Measurements from ENCODE around the gene COL5A1.

COL5A1 gene

GRCh38 chr9:134635351-134636148 lies 6.1 kb upstream of the COL5A1 start:
- no peak for DNase-seq (ENCODE audit: low read depth)
- no peak overlapping the region for H3K4me3 ChIP-seq (ENCODE audit: low read depth, low read length)
- no peak for TF ChIP-seq CTCF (IDR thresholded peaks at IDR 0.05; ENCODE audit: low read depth, low read length, missing control alignments)

DNA sequence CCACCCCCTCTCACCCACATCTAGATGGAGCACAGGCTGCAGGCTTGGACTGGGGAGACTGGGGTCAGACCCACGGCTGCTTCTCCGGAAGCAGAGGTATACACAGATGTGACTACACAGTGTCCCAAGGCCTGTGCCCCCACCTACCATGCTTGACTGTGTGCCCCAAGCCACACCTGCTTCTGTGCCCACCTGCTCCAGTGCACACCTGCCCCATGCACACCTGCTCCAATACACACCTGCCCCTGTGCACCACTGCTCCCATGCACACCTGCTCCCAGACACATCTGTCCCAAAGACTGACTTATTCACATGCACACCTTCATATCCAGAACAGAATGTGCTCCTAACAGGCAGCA lies 5.5 kb upstream of the COL5A1 start:
- H3K4me3 ChIP-seq (ENCODE audit: low read depth, low read length): no peak overlapping the region
- DNase-seq (ENCODE audit: low read depth): no peak
- TF ChIP-seq CTCF (IDR thresholded peaks at IDR 0.05; ENCODE audit: low read depth, low read length, missing control alignments): no peak

DNA sequence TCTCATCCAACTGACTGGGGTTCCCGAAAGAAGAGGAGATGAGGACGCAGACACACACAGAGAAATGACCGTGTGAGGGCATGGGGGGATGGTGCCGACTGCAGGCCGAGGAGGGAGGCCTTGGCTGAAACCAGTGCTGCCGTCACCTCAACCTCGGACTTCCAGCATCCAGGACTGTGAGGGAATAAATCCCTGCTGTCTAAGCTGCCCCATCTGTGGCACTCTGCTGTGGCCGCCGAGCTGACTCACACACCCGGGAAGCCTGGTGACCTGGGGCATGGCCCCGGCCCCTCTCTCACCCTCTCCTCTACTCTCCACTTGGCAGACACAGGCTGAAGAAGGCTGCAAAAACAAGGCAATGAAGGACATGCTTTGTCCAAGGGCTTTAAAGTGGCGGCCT lies 4.4 kb upstream of the COL5A1 start:
- DNase-seq (ENCODE audit: low read depth): no peak
- no peak for TF ChIP-seq CTCF (IDR thresholded peaks at IDR 0.05; ENCODE audit: low read depth, low read length, missing control alignments)
- no peak overlapping the region for H3K4me3 ChIP-seq (ENCODE audit: low read depth, low read length)

DNA sequence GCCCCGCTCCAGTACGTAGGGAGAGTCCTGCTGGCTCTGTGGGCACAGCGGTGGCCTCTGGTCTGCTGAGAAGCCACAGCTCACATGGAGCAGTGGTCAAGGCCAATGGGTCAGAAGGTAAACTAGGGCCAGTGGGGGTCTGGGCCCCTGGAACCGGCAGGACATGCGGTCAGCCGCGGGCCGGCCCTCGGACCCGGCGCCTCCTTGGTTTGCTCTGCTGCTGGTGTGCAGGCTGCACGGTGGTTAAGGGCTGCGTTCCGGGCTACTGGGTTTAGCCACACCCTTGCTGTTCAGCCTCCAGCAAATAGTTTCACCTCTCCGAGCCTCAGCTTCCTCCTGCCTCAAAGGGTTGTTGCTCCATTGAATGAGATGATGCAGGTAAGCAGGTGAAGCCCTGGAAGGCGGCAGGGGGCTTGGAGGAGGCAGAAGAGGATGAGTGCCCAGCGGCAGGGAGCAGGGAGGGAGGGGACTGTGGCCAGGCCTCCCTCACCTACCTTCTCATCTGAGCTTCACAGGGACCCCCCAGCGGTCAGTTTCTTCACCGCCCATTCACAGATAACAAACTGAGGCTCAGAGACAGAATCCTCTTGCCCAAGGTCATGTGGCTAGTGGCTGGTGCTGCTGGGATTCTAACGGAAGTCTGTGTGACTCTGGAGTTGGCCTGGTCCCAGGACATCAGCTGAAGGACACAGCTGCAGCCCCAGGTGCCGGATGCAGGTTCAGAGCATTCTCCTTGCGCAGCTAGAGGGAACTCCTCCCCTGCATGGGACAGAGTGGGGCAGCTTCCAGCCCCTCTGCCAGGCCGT lies 3.7 kb upstream of the COL5A1 start:
- DNase-seq (ENCODE audit: low read depth): no peak
- no peak overlapping the region for H3K4me3 ChIP-seq (ENCODE audit: low read depth, low read length)
- no peak for TF ChIP-seq CTCF (IDR thresholded peaks at IDR 0.05; ENCODE audit: low read depth, low read length, missing control alignments)

DNA sequence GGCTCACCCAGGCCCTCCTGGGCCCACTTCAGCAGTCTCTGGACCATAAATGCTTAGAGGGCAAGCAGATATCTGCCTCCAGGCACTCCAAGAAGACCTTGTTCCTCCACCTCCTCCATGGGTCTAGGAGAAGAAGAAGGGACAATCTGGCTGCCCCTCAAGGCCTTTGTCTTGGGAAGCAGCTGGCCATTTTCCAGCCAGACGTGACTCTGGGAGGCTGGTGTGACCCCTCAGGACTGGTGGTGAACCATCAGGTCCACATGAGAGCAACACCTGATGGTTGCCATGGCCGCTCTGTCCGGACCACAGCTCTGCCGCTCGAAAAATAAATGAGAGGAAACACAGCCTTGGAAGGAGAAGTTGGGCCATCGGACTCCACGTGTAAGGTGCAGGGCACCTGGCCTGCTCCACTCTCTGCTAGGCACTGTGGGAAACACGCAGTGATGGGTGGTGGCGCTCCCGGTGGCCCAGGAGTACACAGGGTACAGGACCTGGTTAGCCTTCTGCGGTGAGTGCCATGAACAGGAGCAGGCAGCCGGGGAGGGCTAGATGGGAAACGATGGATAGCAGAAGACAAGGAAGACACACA lies 3.0 kb upstream of the COL5A1 start:
- no peak for DNase-seq (ENCODE audit: low read depth)
- TF ChIP-seq CTCF (IDR thresholded peaks at IDR 0.05; ENCODE audit: low read depth, low read length, missing control alignments): no peak
- no peak overlapping the region for H3K4me3 ChIP-seq (ENCODE audit: low read depth, low read length)

- no peak for DNase-seq (ENCODE audit: low read depth)
- no peak for TF ChIP-seq CTCF (IDR thresholded peaks at IDR 0.05; ENCODE audit: low read depth, low read length, missing control alignments)
These were observed 1.6 kb upstream of the COL5A1 start for GRCh38 chr9:134639994-134640393.

More at GRCh38 chr9:134639994-134640393, 1.6 kb upstream of the COL5A1 start:
- H3K4me3 ChIP-seq (ENCODE audit: low read depth, low read length): no peak overlapping the region

All from GM12864 (cell line).